ENCODE measurements around the gene ITLN2. TPM values are rescaled to one million over a fixed set of nuclear protein-coding genes. Genes with fewer than 3 reads are reported as not detected.

The ITLN2 gene
- total and polyA plus RNA-seq, 2 experiments from 2014 or later, result 8.0 to 12.8 TPM

DNA sequence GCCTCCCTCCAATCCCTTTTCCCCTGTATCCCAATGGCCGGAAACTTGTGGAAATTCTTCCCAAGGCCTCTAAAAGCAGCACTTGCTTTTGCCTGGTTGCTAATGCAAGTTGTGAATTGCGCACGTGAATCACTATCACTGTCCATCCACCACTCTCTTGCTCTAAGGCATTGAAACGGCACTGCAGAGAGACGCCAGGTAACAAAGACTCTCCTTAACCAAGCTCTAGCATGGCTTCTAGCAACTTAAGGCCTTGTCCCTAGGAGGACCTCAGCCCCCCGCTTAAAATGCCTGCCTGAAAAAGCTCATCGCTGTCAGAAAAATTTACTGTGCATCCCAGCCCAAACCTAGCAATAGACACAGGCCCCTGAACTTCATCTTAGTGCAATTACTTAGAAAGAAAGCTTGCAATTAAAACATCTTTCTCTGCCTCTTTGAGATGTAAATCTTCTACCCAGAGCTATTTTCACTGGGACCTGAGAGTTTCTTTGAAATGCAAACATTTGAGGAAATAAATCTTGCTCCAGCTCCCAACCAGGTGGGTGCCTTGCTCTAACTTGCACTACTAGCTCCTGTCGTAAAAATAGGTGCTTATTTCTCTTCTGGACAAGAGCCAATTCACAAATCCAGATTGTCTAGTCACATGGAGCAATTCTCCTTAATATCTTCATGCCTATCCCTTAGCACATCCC, 32.9 kb upstream of the ITLN2 start:
- peak overlapping the region; percentile 61 for H3K27ac Mint-ChIP-seq
- Histone ChIP-seq H3K9me2 (ENCODE audit: insufficient read depth) (no peaks in the 10 kb centered on the region), H3K79me2 (replicated peaks; ENCODE audit: insufficient read depth) (no peaks in the 10 kb centered on the region), H3K4me3 (peak overlapping the region; percentile 24), H2AFZ (no peak overlapping the region), H3K27me3 (ENCODE audit: insufficient read depth) (no peaks in the 10 kb centered on the region), H3K4me2 (peak overlapping the region; percentile 51), H4K20me1 (replicated peaks; ENCODE audit: insufficient read depth) (no peaks in the 10 kb centered on the region), H3K4me1 (ENCODE audit: insufficient read depth) (peaks cover 20% of the 10 kb centered on the region), H3K27ac (ENCODE audit: low read depth) (peak overlapping the region; percentile 89), H3F3A (replicated peaks; ENCODE audit: low read depth) (peaks cover 16% of the 10 kb centered on the region), H3K36me3 (ENCODE audit: insufficient read depth) (no peaks in the 10 kb centered on the region)
- TF ChIP-seq NANOG (IDR thresholded peaks at IDR 0.05; ENCODE audit: borderline replicate concordance), result peak; percentile 83
- no peak for TF ChIP-seq JUNB (IDR thresholded peaks at IDR 0.05; ENCODE audit: unreplicated experiment)
- TF ChIP-seq, protein P1, sequence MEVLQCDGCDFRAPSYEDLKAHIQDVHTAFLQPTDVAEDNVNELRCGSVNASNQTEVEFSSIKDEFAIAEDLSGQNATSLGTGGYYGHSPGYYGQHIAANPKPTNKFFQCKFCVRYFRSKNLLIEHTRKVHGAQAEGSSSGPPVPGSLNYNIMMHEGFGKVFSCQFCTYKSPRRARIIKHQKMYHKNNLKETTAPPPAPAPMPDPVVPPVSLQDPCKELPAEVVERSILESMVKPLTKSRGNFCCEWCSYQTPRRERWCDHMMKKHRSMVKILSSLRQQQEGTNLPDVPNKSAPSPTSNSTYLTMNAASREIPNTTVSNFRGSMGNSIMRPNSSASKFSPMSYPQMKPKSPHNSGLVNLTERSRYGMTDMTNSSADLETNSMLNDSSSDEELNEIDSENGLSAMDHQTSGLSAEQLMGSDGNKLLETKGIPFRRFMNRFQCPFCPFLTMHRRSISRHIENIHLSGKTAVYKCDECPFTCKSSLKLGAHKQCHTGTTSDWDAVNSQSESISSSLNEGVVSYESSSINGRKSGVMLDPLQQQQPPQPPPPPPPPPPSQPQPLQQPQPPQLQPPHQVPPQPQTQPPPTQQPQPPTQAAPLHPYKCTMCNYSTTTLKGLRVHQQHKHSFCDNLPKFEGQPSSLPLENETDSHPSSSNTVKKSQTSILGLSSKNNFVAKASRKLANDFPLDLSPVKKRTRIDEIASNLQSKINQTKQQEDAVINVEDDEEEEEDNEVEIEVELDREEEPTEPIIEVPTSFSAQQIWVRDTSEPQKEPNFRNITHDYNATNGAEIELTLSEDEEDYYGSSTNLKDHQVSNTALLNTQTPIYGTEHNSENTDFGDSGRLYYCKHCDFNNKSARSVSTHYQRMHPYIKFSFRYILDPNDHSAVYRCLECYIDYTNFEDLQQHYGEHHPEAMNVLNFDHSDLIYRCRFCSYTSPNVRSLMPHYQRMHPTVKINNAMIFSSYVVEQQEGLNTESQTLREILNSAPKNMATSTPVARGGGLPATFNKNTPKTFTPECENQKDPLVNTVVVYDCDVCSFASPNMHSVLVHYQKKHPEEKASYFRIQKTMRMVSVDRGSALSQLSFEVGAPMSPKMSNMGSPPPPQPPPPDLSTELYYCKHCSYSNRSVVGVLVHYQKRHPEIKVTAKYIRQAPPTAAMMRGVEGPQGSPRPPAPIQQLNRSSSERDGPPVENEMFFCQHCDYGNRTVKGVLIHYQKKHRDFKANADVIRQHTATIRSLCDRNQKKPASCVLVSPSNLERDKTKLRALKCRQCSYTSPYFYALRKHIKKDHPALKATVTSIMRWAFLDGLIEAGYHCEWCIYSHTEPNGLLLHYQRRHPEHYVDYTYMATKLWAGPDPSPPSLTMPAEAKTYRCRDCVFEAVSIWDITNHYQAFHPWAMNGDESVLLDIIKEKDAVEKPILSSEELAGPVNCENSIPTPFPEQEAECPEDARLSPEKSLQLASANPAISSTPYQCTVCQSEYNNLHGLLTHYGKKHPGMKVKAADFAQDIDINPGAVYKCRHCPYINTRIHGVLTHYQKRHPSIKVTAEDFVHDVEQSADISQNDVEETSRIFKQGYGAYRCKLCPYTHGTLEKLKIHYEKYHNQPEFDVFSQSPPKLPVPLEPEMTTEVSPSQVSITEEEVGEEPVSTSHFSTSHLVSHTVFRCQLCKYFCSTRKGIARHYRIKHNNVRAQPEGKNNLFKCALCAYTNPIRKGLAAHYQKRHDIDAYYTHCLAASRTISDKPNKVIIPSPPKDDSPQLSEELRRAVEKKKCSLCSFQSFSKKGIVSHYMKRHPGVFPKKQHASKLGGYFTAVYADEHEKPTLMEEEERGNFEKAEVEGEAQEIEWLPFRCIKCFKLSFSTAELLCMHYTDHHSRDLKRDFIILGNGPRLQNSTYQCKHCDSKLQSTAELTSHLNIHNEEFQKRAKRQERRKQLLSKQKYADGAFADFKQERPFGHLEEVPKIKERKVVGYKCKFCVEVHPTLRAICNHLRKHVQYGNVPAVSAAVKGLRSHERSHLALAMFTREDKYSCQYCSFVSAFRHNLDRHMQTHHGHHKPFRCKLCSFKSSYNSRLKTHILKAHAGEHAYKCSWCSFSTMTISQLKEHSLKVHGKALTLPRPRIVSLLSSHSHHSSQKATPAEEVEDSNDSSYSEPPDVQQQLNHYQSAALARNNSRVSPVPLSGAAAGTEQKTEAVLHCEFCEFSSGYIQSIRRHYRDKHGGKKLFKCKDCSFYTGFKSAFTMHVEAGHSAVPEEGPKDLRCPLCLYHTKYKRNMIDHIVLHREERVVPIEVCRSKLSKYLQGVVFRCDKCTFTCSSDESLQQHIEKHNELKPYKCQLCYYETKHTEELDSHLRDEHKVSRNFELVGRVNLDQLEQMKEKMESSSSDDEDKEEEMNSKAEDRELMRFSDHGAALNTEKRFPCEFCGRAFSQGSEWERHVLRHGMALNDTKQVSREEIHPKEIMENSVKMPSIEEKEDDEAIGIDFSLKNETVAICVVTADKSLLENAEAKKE (CRISPR knock-in tag; IDR thresholded peaks at IDR 0.05), result no peak
- TF ChIP-seq ZNF114 (CRISPR knock-in tag; IDR thresholded peaks at IDR 0.05), result no peak
- peak overlapping the region; percentile 23 for H3K4me3 Mint-ChIP-seq
- peaks cover 10% of the 10 kb centered on the region for H3K27me3 Mint-ChIP-seq (ENCODE audit: insufficient read depth, low read depth, poor library complexity)
- H3K9me3 Mint-ChIP-seq, result peaks cover 10% of the 10 kb centered on the region; the same call in 2 of the 3 replicates
- DNase-seq (ENCODE audit: low spot score), result peak; percentile 82
- H3K4me1 Mint-ChIP-seq, result peaks cover 55% of the 10 kb centered on the region
- H3K36me3 Mint-ChIP-seq (ENCODE audit: low read depth), result peaks cover 19% of the 10 kb centered on the region
- peak; percentile 67 for ATAC-seq

DNA sequence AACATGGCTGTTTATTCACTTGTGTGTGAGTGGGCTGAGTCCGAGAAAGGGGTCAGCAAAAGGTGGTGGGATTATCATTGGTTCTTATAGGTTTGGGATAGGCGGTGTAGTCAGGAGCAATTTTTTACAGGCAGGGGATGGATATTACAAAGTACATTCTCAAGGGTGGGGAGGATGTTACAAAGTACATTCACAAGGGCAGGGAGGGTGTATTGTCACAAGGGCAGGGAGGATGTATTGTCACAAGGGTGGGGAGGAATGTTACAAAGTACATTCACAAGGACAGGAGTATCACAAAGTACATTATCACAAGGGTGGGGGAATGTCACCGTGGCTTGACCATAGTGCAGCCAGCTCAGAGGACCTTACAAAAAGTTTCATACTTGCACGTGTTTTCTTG, 31.1 kb upstream of the ITLN2 start:
- Mint-ChIP-seq H3K27ac (peak overlapping the region; percentile 24; the same call in 1 of the 2 replicates), H3K4me1 (peaks cover 66% of the 10 kb centered on the region)
- TF ChIP-seq ZNF331 (CRISPR knock-in tag; IDR thresholded peaks at IDR 0.05; ENCODE audit: low read depth), result no peak
- TF ChIP-seq EZH2 (IDR thresholded peaks at IDR 0.05; ENCODE audit: low read depth, unreplicated experiment), result no peak
- no peak for TF ChIP-seq JUNB (IDR thresholded peaks at IDR 0.05; ENCODE audit: unreplicated experiment)

More for the DNA sequence above, 31.1 kb upstream of the ITLN2 start:
- Mint-ChIP-seq H3K27me3 (ENCODE audit: insufficient read depth, low read depth, poor library complexity) (peaks cover 14% of the 10 kb centered on the region), H3K4me3 (peak overlapping the region; percentile 7; the same call in 1 of the 3 replicates), H3K36me3 (ENCODE audit: low read depth) (peaks cover 15% of the 10 kb centered on the region; the same call in 2 of the 3 replicates), H3K9me3 (peaks cover 14% of the 10 kb centered on the region; the same call in 2 of the 3 replicates)
- H3K36me3 ChIP-seq (ENCODE audit: insufficient read depth), result no peaks in the 10 kb centered on the region
- no peak for ATAC-seq
- H3F3A ChIP-seq (replicated peaks; ENCODE audit: low read depth), result peaks cover 21% of the 10 kb centered on the region
- no peak overlapping the region for H2AFZ ChIP-seq
- no peak for DNase-seq (ENCODE audit: low spot score)
- H3K4me2 ChIP-seq, result no peak overlapping the region
- no peaks in the 10 kb centered on the region for H3K27me3 ChIP-seq (ENCODE audit: insufficient read depth)
- peak overlapping the region; percentile 89; the same call in 1 of the 2 replicates for H3K27ac ChIP-seq (ENCODE audit: low read depth)
- no peaks in the 10 kb centered on the region for H3K9me2 ChIP-seq (ENCODE audit: insufficient read depth)
- peaks cover 29% of the 10 kb centered on the region for H3K4me1 ChIP-seq (ENCODE audit: insufficient read depth)
- H3K4me3 ChIP-seq, result no peak overlapping the region
- no peaks in the 10 kb centered on the region for H3K79me2 ChIP-seq (replicated peaks; ENCODE audit: insufficient read depth)
- no peaks in the 10 kb centered on the region for H4K20me1 ChIP-seq (replicated peaks; ENCODE audit: insufficient read depth)
